OCI-LY7 (cell line): ENCODE measurements around the gene LCP1. TPM values are rescaled to one million over a fixed set of nuclear protein-coding genes. Genes with fewer than 3 reads are reported as not detected.

Experiments
- BruUV-seq: library from RNA; stranded (reverse); fragments of 400-500 nt; replicated peaks from 2 replicates; lab custom pipeline; 2021; lab: Mats Ljungman, UMichigan
- CTCF ChIA-PET: fragments of 300-600 bp; sonication (Branson Sonifier 250); formaldehyde crosslinking; loops from one replicate; lab custom pipeline; 2022; ENCODE audit warnings: antibody characterized with exemption; ENCODE audit not compliant: unreplicated experiment; lab: Charles Lee
- POLR2A ChIA-PET: fragments of 300-600 bp; sonication (Branson Sonifier 250); formaldehyde crosslinking; loops from one replicate; lab custom pipeline; 2022; ENCODE audit warnings: antibody characterized with exemption; lab: Charles Lee
- DNase-seq: peaks from one replicate; pipeline ENCODE4 v3.0.0-alpha.2; 2015; ENCODE audit warnings: low spot score
- H2AFZ ChIP-seq: fragments of 200-600 bp; sonication (generic), shearing (Covaris generic); 2 replicates; pipeline ENCODE4 v1.6.1; 2014; ENCODE audit warnings: mild to moderate bottlenecking, antibody characterized with exemption, low read length, moderate library complexity
- H3K27ac ChIP-seq: fragments of 200-600 bp; sonication (generic); 2 replicates; pipeline ENCODE4 v1.5.1; 2014; ENCODE audit warnings: mixed run types, low read depth, mild to moderate bottlenecking, moderate library complexity, low read length, inconsistent platforms; ENCODE audit not compliant: poor library complexity, severe bottlenecking
- H3K36me3 ChIP-seq: fragments of 200-600 bp; sonication (generic); 2 replicates; pipeline ENCODE4 v1.6.1; 2014; ENCODE audit warnings: mild to moderate bottlenecking, antibody characterized with exemption, low read length, moderate library complexity, mixed read lengths; ENCODE audit not compliant: insufficient read depth
- H3K4me1 ChIP-seq: fragments of 200-600 bp; sonication (generic); 2 replicates; pipeline ENCODE4 v1.5.1; 2014; ENCODE audit warnings: mild to moderate bottlenecking, low read length; ENCODE audit not compliant: insufficient read depth, poor library complexity, severe bottlenecking
- H3K4me2 ChIP-seq: fragments of 200-600 bp; sonication (generic); 2 replicates; pipeline ENCODE4 v1.6.1; 2014; ENCODE audit warnings: mild to moderate bottlenecking, low read length
- H3K4me3 ChIP-seq: fragments of 200-600 bp; sonication (generic); 2 replicates; pipeline ENCODE4 v1.5.1; 2014; ENCODE audit warnings: mild to moderate bottlenecking, low read depth, low read length; ENCODE audit not compliant: poor library complexity, severe bottlenecking
- H3K79me2 ChIP-seq: fragments of 200-600 bp; sonication (generic); 2 replicates; pipeline ENCODE4 v1.6.1; 2016; ENCODE audit warnings: low read depth, mild to moderate bottlenecking, low read length, moderate library complexity, mixed read lengths; ENCODE audit not compliant: insufficient read depth
- H3K9me2 ChIP-seq: fragments of 200-600 bp; sonication (generic); 2 replicates; pipeline ENCODE4 v1.6.1; 2016; ENCODE audit warnings: mild to moderate bottlenecking, low read length, mixed read lengths; ENCODE audit not compliant: insufficient read depth
- H3K9me3 ChIP-seq: fragments of 200-600 bp; sonication (generic); 2 replicates; pipeline ENCODE4 v1.6.1; 2014; ENCODE audit warnings: mild to moderate bottlenecking, mixed run types, low read length, mixed read lengths
- H4K20me1 ChIP-seq: fragments of 200-600 bp; sonication (generic); 2 replicates; pipeline ENCODE4 v1.6.1; 2014; ENCODE audit warnings: mild to moderate bottlenecking, antibody characterized with exemption, low read length, moderate library complexity, mixed read lengths; ENCODE audit not compliant: insufficient read depth
- EZH2phosphoT487 ChIP-seq: fragments of 200-600 bp; sonication (generic); IDR thresholded peaks from 2 replicates; pipeline ENCODE4 v1.6.1; 2018; ENCODE audit warnings: low read depth, borderline replicate concordance, mild to moderate bottlenecking, mixed run types, antibody characterized with exemption, low read length, moderate library complexity, mixed read lengths
- intact Hi-C: fragments of 100-400 bp; cut with micrococcal nuclease; formaldehyde crosslinking; loops from one replicate; pipeline ENCODE4 v1.10.0; 2022; ENCODE audit not compliant: unreplicated experiment
- total RNA-seq, 2 experiments: library from RNA; depleted of rRNA in 1 of 2; stranded (reverse); fragments of >200 nt in 1 of 2; shearing (Covaris generic) in 1 of 2; gene quantifications; 2 replicates each; pipeline ENCODE4 v1.2.3, GENCODE V29; 2014 to 2022
- TF ChIP-seq, protein P1 (sequence below): fragments of 200-600 bp; sonication (generic); conservative IDR thresholded peaks from 2 replicates; pipeline ENCODE4 v1.5.1; 2014; ENCODE audit warnings: mild to moderate bottlenecking, antibody characterized with exemption, low read length, moderate library complexity, mixed read lengths

LCP1 gene
- total RNA-seq, 2 experiments from 2014 or later, result 292 to 565 TPM

- POLR2A ChIA-PET, result interaction anchor here (0.6 to 0.8 kb wide), 2 partner anchors 11 to 282 kb away, joined by 3 read pairs; no protein-coding TSS in a partner anchor
- no peak for DNase-seq
- no peak overlapping the region for H2AFZ ChIP-seq
- H3K9me2 ChIP-seq, result no peaks in the 10 kb centered on the region
- no peaks in the 10 kb centered on the region for H3K79me2 ChIP-seq
- H4K20me1 ChIP-seq, result no peaks in the 10 kb centered on the region
- no peaks in the 10 kb centered on the region for H3K36me3 ChIP-seq
- intact Hi-C loops, result no loop called here
- CTCF ChIA-PET, result no interaction called here
- BruUV-seq, result no TSS peak
- H3K27ac ChIP-seq, result no peak overlapping the region
- no peaks in the 10 kb centered on the region for H3K4me1 ChIP-seq
- no peaks in the 10 kb centered on the region for H3K9me3 ChIP-seq
- H3K4me3 ChIP-seq, result no peak overlapping the region
- H3K4me2 ChIP-seq, result no peak overlapping the region
- TF ChIP-seq EZH2phosphoT487, result no peak
- TF ChIP-seq, protein P1, sequence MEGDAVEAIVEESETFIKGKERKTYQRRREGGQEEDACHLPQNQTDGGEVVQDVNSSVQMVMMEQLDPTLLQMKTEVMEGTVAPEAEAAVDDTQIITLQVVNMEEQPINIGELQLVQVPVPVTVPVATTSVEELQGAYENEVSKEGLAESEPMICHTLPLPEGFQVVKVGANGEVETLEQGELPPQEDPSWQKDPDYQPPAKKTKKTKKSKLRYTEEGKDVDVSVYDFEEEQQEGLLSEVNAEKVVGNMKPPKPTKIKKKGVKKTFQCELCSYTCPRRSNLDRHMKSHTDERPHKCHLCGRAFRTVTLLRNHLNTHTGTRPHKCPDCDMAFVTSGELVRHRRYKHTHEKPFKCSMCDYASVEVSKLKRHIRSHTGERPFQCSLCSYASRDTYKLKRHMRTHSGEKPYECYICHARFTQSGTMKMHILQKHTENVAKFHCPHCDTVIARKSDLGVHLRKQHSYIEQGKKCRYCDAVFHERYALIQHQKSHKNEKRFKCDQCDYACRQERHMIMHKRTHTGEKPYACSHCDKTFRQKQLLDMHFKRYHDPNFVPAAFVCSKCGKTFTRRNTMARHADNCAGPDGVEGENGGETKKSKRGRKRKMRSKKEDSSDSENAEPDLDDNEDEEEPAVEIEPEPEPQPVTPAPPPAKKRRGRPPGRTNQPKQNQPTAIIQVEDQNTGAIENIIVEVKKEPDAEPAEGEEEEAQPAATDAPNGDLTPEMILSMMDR, result no peak
Measured at GRCh38 chr13:46213242-46213641, 31.3 kb upstream of the LCP1 start.

DNA sequence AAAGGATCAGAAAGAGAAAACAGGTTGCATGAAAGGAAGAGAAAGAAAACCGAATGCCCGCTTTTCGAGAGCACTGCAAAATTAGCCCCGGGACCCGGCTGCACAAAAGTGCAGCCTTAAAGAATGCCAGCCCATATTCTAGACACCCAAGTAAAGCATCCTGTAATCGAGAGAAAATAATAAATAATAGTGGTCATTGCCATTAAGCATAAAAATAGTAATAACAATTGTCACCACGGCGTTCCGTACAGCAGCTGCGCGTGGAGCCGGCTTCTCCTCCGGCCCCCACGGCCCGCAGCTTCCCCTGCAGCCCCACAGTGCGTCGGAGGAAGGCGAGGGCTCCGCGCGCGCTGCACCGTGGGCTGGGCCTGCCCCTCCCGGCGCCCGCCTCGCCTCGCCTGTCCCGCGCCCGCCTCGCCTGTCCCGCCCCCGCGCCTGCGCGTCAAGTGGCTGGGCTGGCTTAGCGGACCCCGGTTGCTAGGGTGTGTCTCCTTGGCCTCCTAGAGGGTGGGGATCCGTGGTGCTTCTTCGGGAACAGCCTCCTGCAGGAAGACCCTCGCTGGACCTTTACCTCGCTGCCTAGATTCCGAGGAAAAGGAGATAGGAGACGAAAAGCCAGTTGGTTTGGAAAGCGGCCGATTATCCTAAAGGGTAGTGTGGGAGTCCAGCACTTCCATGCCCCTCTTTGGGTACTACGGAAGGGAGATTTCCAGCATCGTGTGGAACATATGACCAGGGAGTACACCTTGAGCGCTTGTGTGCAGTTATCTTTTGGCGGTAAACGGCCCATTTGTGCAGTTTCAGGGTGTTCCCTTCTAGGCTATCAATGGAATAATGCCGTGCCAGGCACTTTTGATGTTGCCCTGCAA lies 29.7 kb upstream of the LCP1 start, which contains the start of gene LRRC63:
TSS of gene LRRC63 (plus strand) at position 446 of the 869 bp plus-strand sequence. CDS start 1,107 bp downstream, outside the sequence.
- no peak for DNase-seq
- Histone ChIP-seq H3K4me3 (no peak within 1 kb of the TSS), H3K9me3 (no peaks in the 10 kb centered on the region), H4K20me1 (no peaks in the 10 kb centered on the region), H3K27ac (no peak within 1 kb of the TSS), H3K4me2 (peak within 1 kb of the TSS; percentile 41; the same call in 1 of the 2 replicates), H3K4me1 (no peaks in the 10 kb centered on the region), H3K79me2 (no peaks in the 10 kb centered on the region), H2AFZ (no peak within 1 kb of the TSS), H3K9me2 (no peaks in the 10 kb centered on the region), H3K36me3 (no peaks in the 10 kb centered on the region)
- ChIA-PET POLR2A (no interaction called here), CTCF (no interaction called here)
- BruUV-seq, result no TSS peak
- intact Hi-C loops, result no loop called here
- TF ChIP-seq, protein P1, result no peak
- no peak for TF ChIP-seq EZH2phosphoT487

DNA sequence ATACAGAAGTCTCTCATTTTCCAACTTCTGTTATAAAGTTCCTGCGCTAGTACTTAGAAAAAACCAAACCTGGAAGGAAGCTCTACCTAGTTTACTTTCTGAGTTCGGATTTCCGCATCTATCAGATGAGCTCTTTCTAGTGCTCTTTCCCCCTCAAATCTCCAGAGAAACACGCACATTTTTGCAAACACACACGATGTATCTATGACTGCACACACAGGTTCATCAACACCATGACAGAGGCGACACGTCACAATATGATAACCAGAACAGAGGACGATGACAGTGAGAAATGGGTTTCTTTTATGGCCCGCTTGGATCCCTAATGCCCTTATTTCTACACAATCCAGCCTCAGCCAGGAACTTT lies 29.1 kb upstream of the LCP1 start:
- no peaks in the 10 kb centered on the region for H3K9me3 ChIP-seq
- intact Hi-C loops, result no loop called here
- H3K4me1 ChIP-seq, result no peaks in the 10 kb centered on the region
- H3K36me3 ChIP-seq, result no peaks in the 10 kb centered on the region
- no peaks in the 10 kb centered on the region for H4K20me1 ChIP-seq
- H2AFZ ChIP-seq, result no peak overlapping the region
- H3K79me2 ChIP-seq, result no peaks in the 10 kb centered on the region
- H3K9me2 ChIP-seq, result no peaks in the 10 kb centered on the region
- TF ChIP-seq, protein P1, result no peak
- TF ChIP-seq EZH2phosphoT487, result peak; percentile 75; the same call in 1 of the 2 replicates
- no TSS peak for BruUV-seq
- H3K4me3 ChIP-seq, result no peak overlapping the region
- POLR2A ChIA-PET, result interaction anchor here (0.6 to 1.0 kb wide), 2 partner anchors 11 to 15 kb away, joined by 4 to 5 read pairs; no protein-coding TSS in a partner anchor
- CTCF ChIA-PET, result no interaction called here
- DNase-seq, result no peak
- no peak overlapping the region for H3K27ac ChIP-seq
- peak overlapping the region; percentile 41; the same call in 1 of the 2 replicates for H3K4me2 ChIP-seq
